IMR-90 (cell line): ENCODE results near the gene OR8J3. TPM values are rescaled to one million over a fixed set of nuclear protein-coding genes. Genes with fewer than 3 reads are reported as not detected.

Experiments
- ATAC-seq: fragments of 200-7000 bp; cut with Tn5 transposase; 2 replicates; pipeline ENCODE4 v1.9.1; 2020; ENCODE audit warnings: low read depth, mild to moderate bottlenecking, moderate library complexity
- BruUV-seq: library from RNA; stranded (reverse); fragments of 400-500 nt; replicated peaks from 2 replicates; lab custom pipeline; 2021; lab: Mats Ljungman, UMichigan
- CTCF ChIA-PET: fragments of 300-600 bp; formaldehyde crosslinking; extraction: SDS; loops from one replicate; lab custom pipeline; 2021; ENCODE audit warnings: antibody characterized with exemption; lab: Yijun Ruan, JAX
- POLR2A ChIA-PET: fragments of 300-600 bp; sonication (Branson Sonifier 250); formaldehyde crosslinking; loops from one replicate; lab custom pipeline; 2022; ENCODE audit warnings: antibody characterized with exemption; ENCODE audit not compliant: unreplicated experiment; lab: Charles Lee
- DNase-seq: peaks from one replicate; pipeline ENCODE4 v3.0.0; 2013
- H2AFZ ChIP-seq: replicated peaks from 2 replicates; pipeline ENCODE3; 2013; ENCODE audit warnings: low read length, mild to moderate bottlenecking; ENCODE audit not compliant: poor library complexity
- H2AK5ac ChIP-seq: 2 replicates; pipeline ENCODE4 v1.6.1; 2013; ENCODE audit warnings: low read depth, low read length, inconsistent platforms
- H2AK9ac ChIP-seq: replicated peaks from 2 replicates; pipeline ENCODE3; 2013; ENCODE audit warnings: mild to moderate bottlenecking, low read depth, low read length, moderate library complexity; ENCODE audit not compliant: poor library complexity
- H2BK120ac ChIP-seq: 2 replicates; pipeline ENCODE4 v1.6.1; 2013; ENCODE audit warnings: low read depth, low read length, inconsistent platforms
- H2BK15ac ChIP-seq: 3 replicates; pipeline ENCODE4 v1.6.1; 2013; ENCODE audit warnings: low read depth, low read length, inconsistent platforms
- H2BK20ac ChIP-seq: 2 replicates; pipeline ENCODE4 v1.6.1; 2013; ENCODE audit warnings: low read depth, mild to moderate bottlenecking, inconsistent platforms, low read length, moderate library complexity
- H2BK5ac ChIP-seq: 2 replicates; pipeline ENCODE4 v1.6.1; 2013; ENCODE audit warnings: mild to moderate bottlenecking, low read depth, low read length, inconsistent platforms; ENCODE audit not compliant: poor library complexity, severe bottlenecking
- H3K14ac ChIP-seq: replicated peaks from 2 replicates; pipeline ENCODE4 v1.6.1; 2013; ENCODE audit warnings: low read depth, low read length, inconsistent platforms
- H3K18ac ChIP-seq: 2 replicates; pipeline ENCODE4 v1.6.1; 2013; ENCODE audit warnings: low read depth, low read length, control low read depth
- H3K23ac ChIP-seq: 2 replicates; pipeline ENCODE4 v1.6.1; 2013; ENCODE audit warnings: low read depth, low read length, inconsistent platforms
- H3K27ac ChIP-seq: 2 replicates; pipeline ENCODE4 v1.5.1; 2013; ENCODE audit warnings: mild to moderate bottlenecking, control low read depth, low read length; ENCODE audit not compliant: insufficient read depth
- H3K27me3 ChIP-seq: 2 replicates; pipeline ENCODE4 v1.6.1; 2013; ENCODE audit warnings: low read length; ENCODE audit not compliant: control insufficient read depth, insufficient read depth
- H3K36me3 ChIP-seq: 2 replicates; pipeline ENCODE4 v1.6.1; 2013; ENCODE audit warnings: low read length, mixed read lengths; ENCODE audit not compliant: control insufficient read depth, insufficient read depth
- H3K4ac ChIP-seq: 2 replicates; pipeline ENCODE4 v1.6.1; 2013; ENCODE audit warnings: low read depth, low read length, inconsistent platforms
- H3K4me1 ChIP-seq: 2 replicates; pipeline ENCODE4 v1.6.1; 2013; ENCODE audit warnings: low read length, mixed read lengths; ENCODE audit not compliant: control insufficient read depth, insufficient read depth
- H3K4me2 ChIP-seq: 2 replicates; pipeline ENCODE4 v1.6.1; 2013; ENCODE audit warnings: low read depth, mild to moderate bottlenecking, control low read depth, low read length, moderate library complexity
- H3K4me3 ChIP-seq: 2 replicates; pipeline ENCODE4 v1.5.1; 2013; ENCODE audit warnings: low read depth, mild to moderate bottlenecking, control low read depth, low read length, moderate library complexity; ENCODE audit not compliant: insufficient read depth
- H3K56ac ChIP-seq: 2 replicates; pipeline ENCODE4 v1.6.1; 2013; ENCODE audit warnings: low read length, inconsistent platforms; ENCODE audit not compliant: insufficient read depth; ENCODE audit errors: extremely low read depth
- H3K79me1 ChIP-seq, 2 experiments: 2 replicates each; pipeline ENCODE4 v1.6.1; 2013; ENCODE audit warnings: low read length in 2 of 2, inconsistent platforms in 1 of 2, low read depth in 1 of 2
- H3K9ac ChIP-seq: 2 replicates; pipeline ENCODE4 v1.6.1; 2013; ENCODE audit warnings: low read depth, low read length, control low read depth
- H3K9me1 ChIP-seq: 2 replicates; pipeline ENCODE4 v1.6.1; 2013; ENCODE audit warnings: low read length, inconsistent platforms; ENCODE audit not compliant: insufficient read depth
- H3K9me3 ChIP-seq: 2 replicates; pipeline ENCODE4 v1.6.1; 2013; ENCODE audit warnings: low read length; ENCODE audit not compliant: control insufficient read depth, insufficient read depth
- H4K20me1 ChIP-seq: 2 replicates; pipeline ENCODE4 v1.6.1; 2013; ENCODE audit warnings: low read length, inconsistent platforms; ENCODE audit not compliant: insufficient read depth
- H4K5ac ChIP-seq: 2 replicates; pipeline ENCODE4 v1.6.1; 2013; ENCODE audit warnings: mild to moderate bottlenecking, low read depth, low read length, control low read depth
- H4K8ac ChIP-seq, 2 experiments: 2 replicates each; pipeline ENCODE4 v1.6.1; 2013; ENCODE audit warnings: low read depth in 2 of 2, low read length in 2 of 2, control low read depth in 1 of 2, inconsistent platforms in 1 of 2
- H4K91ac ChIP-seq: 2 replicates; pipeline ENCODE4 v1.6.1; 2013; ENCODE audit warnings: low read depth, low read length, inconsistent platforms; ENCODE audit not compliant: insufficient read depth
- BHLHE40 ChIP-seq: fragments of 150-350 bp; IDR thresholded peaks from 2 replicates; pipeline ENCODE4 v1.6.1; 2016; ENCODE audit warnings: mild to moderate bottlenecking, low read depth, low read length
- CHD1 ChIP-seq: IDR thresholded peaks from 2 replicates; pipeline ENCODE4 v1.6.1; 2012; ENCODE audit warnings: low read depth, low read length, improper control_type of control experiment
- CTCF ChIP-seq: conservative IDR thresholded peaks from 2 replicates; pipeline ENCODE4 v1.5.1; 2012; ENCODE audit warnings: mild to moderate bottlenecking, low read depth, low read length, improper control_type of control experiment
- ELK1 ChIP-seq: fragments of 150-350 bp; IDR thresholded peaks from 2 replicates; pipeline ENCODE4 v1.6.1; 2016; ENCODE audit warnings: low read depth, mild to moderate bottlenecking, low read length, moderate library complexity, borderline replicate concordance
- FOS ChIP-seq: fragments of 150-350 bp; IDR thresholded peaks from 2 replicates; pipeline ENCODE4 v1.6.1; 2016; ENCODE audit warnings: low read depth, low read length
- MAFK ChIP-seq: IDR thresholded peaks from 2 replicates; pipeline ENCODE4 v1.6.1; 2012; ENCODE audit warnings: low read depth, low read length, improper control_type of control experiment
- MXI1 ChIP-seq: IDR thresholded peaks from 2 replicates; pipeline ENCODE4 v1.6.1; 2012; ENCODE audit warnings: low read depth, mild to moderate bottlenecking, low read length, moderate library complexity, borderline replicate concordance
- NFE2L2 ChIP-seq: fragments of 150-350 bp; IDR thresholded peaks from 2 replicates; pipeline ENCODE4 v1.6.1; 2016; ENCODE audit warnings: low read depth, mild to moderate bottlenecking, low read length
- POLR2A ChIP-seq: IDR thresholded peaks from 2 replicates; pipeline ENCODE4 v1.6.1; 2012; ENCODE audit warnings: mild to moderate bottlenecking, low read depth, low read length
- RCOR1 ChIP-seq: IDR thresholded peaks from 2 replicates; pipeline ENCODE4 v1.6.1; 2012; ENCODE audit warnings: mild to moderate bottlenecking, low read length, improper control_type of control experiment; ENCODE audit not compliant: insufficient replicate concordance
- RFX5 ChIP-seq: IDR thresholded peaks from 2 replicates; pipeline ENCODE4 v1.8.0; 2012; ENCODE audit warnings: low read depth, mild to moderate bottlenecking, low read length, moderate library complexity
- SMC3 ChIP-seq: fragments of 150-350 bp; IDR thresholded peaks from 2 replicates; pipeline ENCODE4 v1.6.1; 2016; ENCODE audit warnings: low read depth, mild to moderate bottlenecking, antibody characterized with exemption, low read length, moderate library complexity
- USF2 ChIP-seq: fragments of 150-350 bp; IDR thresholded peaks from 2 replicates; pipeline ENCODE4 v1.6.1; 2017; ENCODE audit warnings: mild to moderate bottlenecking, antibody characterized with exemption, low read length, low read depth
- WGBS, 2 experiments: methylation state at CpG; one replicate each; pipeline versions ENCODE4 v1.1.5 to v1.1.7; 2013; ENCODE audit warnings: missing lambda C conversion rate in 2 of 2; ENCODE audit not compliant: insufficient read length in 1 of 2; ENCODE audit errors: extremely low coverage in 2 of 2; 5-methylcytosine and 5-hydroxymethylcytosine counted together
- dilution Hi-C: fragments of 300-500 bp; cut with HindIII; formaldehyde crosslinking; loops from one replicate; pipeline ENCODE4 v1.14.3; 2018; ENCODE audit warnings: low sequenced_read_pairs; ENCODE audit not compliant: unreplicated experiment
- in situ Hi-C: fragments of 300-500 bp; cut with MboI; formaldehyde crosslinking; loops from 3 replicates; pipeline ENCODE4 v1.14.3; 2019; ENCODE audit warnings: low sequenced_read_pairs, inconsistent platforms, mixed read lengths
- intact Hi-C: fragments of 100-400 bp; cut with micrococcal nuclease; formaldehyde crosslinking; loops from 2 replicates; pipeline ENCODE4 v1.10.0; 2022
- polyA plus RNA-seq, 3 experiments: library from polyadenylated mRNA; depleted of rRNA; stranded (reverse); fragments of >200 nt; gene quantifications; 2 replicates each; pipeline ENCODE4 v1.2.3, GENCODE V29; 2012; ENCODE audit warnings: low replicate concordance in 1 of 3
- total RNA-seq: library from RNA; depleted of rRNA; stranded (reverse); fragments of >200 nt; gene quantifications from 2 replicates; pipeline ENCODE4 v1.2.3, GENCODE V29; 2012

The OR8J3 gene
- total and polyA plus RNA-seq, 2 of the 4 experiments (the other 2 are of a cell fraction) = not detected

- Histone ChIP-seq H3K18ac (no peak within 1 kb of the TSS), H3K4me3 (no peak within 1 kb of the TSS), H3K36me3 (no peaks in the 10 kb centered on the region), H2BK5ac (no peak within 1 kb of the TSS), H3K56ac (no peak within 1 kb of the TSS), H3K14ac (no peak within 1 kb of the TSS), H3K4ac (no peak within 1 kb of the TSS), H3K9ac (no peak within 1 kb of the TSS), H4K91ac (no peak within 1 kb of the TSS), H4K8ac (no peak within 1 kb of the TSS), H2AFZ (no peak within 1 kb of the TSS), H3K9me3 (0 out of 2 replicates have a peak, but pooled peaks cover 5% of the 10 kb centered on the region), H3K79me1 (no peaks in the 10 kb centered on the region), H3K9me1 (no peaks in the 10 kb centered on the region), H3K23ac (no peak within 1 kb of the TSS), H3K27me3 (no peaks in the 10 kb centered on the region), H3K4me1 (no peaks in the 10 kb centered on the region), H4K20me1 (no peaks in the 10 kb centered on the region), H2BK120ac (no peak within 1 kb of the TSS), H3K27ac (no peak within 1 kb of the TSS), H3K4me2 (no peak within 1 kb of the TSS), H2AK5ac (no peak within 1 kb of the TSS), H2BK20ac (no peak within 1 kb of the TSS), H4K5ac (no peak within 1 kb of the TSS), H2AK9ac (no peak within 1 kb of the TSS), H2BK15ac (no peak within 1 kb of the TSS)
- ATAC-seq = no peak
- CTCF ChIA-PET = no interaction called here
- in situ Hi-C loops (loop anchor here (25.0 kb wide), 1 partner anchor 523 kb away; the partner anchor contains the start of genes OR4P4 and OR4S2), dilution Hi-C loops (no loop called here), intact Hi-C loops (no loop called here)
- POLR2A ChIA-PET = no interaction called here
- DNase-seq = no peak
- BruUV-seq = no TSS peak
- no peak for TF ChIP-seq RFX5
- no peak for TF ChIP-seq CTCF
- no peak for TF ChIP-seq NFE2L2
- TF ChIP-seq MXI1 = no peak
- TF ChIP-seq POLR2A = no peak
- TF ChIP-seq FOS = no peak
- TF ChIP-seq BHLHE40 = no peak
- TF ChIP-seq SMC3 = no peak
- no peak for TF ChIP-seq USF2
- TF ChIP-seq CHD1 = no peak
- TF ChIP-seq MAFK = no peak
- TF ChIP-seq ELK1 = no peak
- TF ChIP-seq RCOR1 = no peak
- WGBS, 2 experiments = no CpG with 5 or more reads among the region's 3 CpGs
Measured at GRCh38 chr11:56160217-56160616, 20.2 kb upstream of the OR8J3 start, which contains the start of gene OR8K5. Gene OR8K5, minus strand, starts transcription at chr11:56160317. Its CDS starts 0 bp downstream, at chr11:56160317.
